HG02943 (cell line): ENCODE measurements around the gene MOB2.

Source experiments
- ATAC-seq: cut with Tn5 transposase; IDR thresholded peaks from one replicate; pipeline ENCODE4 v1.9.1; 2021; ENCODE audit warnings: mild to moderate bottlenecking, low read depth, moderate library complexity; ENCODE audit not compliant: unreplicated experiment

MOB2 gene

GRCh38 chr11:1488575-1489180, 2.1 kb upstream of the MOB2 start:
- no peak for ATAC-seq

GRCh38 chr11:1487851-1488574, 1.4 kb upstream of the MOB2 start:
- ATAC-seq = no peak

GRCh38 chr11:1487091-1487850, 692 bp upstream of the MOB2 start:
- ATAC-seq = no peak

GRCh38 chr11:1485504-1485885, 1.1 kb downstream of the MOB2 start:
- ATAC-seq = no peak

- no peak for ATAC-seq
Observed at GRCh38 chr11:1484695-1485503, 1.7 kb downstream of the MOB2 start.

DNA sequence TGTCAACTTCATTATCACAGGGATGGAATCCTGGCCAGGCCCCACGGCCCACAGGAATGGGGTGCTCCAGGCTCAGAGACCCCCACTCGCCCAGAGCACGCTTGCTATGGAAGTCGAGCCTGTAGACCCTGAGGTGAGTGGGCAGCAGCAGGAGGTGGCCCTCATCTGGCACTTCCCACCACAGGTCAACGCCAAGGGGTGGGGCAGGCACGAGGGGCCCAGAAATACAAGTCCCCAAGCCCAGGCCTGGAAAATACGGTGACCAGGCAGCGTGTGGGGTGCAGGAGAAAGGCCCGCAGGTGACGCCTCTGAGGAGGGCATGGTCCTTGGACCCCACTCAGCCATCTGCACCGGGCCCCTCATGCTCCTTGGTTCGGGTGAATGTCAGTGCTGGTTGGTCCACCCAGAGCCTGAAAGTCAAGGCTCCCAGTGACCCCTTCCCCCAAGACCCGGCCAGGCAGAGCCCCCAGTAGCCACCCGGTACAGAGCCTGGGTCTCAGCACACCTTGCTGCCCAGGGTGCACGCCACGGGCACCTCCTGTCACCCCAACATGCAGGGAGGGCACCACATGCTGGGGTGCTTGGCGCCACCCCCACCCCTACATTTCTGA, 2.4 kb downstream of the MOB2 start:
- no peak for ATAC-seq

- ATAC-seq = no peak
Observed at GRCh38 chr11:1483445-1483961, 3.1 kb downstream of the MOB2 start.

DNA sequence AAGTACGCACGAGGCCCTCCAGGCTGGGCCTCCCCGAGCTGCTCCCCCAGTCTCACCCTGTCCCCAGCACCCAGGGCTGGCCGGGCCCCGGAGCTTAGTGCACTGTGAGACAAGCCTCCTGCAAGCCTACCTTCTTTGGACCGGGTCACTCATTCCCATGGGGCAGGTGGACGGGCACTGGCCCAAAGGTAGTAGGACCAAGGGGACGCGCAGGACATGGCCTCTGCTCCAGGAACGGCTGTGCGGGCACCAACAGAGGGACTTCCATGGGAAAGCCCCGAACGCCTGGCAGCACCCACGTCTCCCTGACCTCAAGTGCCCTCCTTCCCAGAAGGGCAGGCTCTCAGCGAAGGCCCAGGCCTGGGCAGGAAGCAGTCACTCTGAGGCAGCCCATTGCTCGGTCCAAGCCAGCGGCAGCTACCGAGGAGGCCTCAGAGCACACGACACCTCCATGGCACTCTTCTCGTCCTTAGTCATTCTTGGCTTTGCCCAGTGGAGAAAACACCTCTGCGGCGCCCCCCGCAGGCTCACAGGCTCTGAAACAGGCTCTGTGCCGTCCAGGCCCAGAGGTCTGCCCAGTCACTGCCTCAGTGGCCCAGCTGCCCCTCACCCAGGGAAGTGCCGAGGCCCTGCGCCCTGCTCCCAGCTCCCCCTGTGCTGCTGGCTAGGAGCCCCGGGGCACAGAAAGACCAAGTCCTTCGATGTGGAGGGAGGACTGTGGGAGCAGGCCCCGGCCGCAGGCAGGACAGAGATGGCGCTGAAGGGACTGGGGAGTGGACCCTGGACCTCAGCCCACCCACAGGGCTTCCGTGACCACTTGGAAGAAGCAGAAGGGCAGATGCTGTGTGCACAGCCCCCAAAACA, 3.8 kb downstream of the MOB2 start:
- ATAC-seq = no peak

DNA sequence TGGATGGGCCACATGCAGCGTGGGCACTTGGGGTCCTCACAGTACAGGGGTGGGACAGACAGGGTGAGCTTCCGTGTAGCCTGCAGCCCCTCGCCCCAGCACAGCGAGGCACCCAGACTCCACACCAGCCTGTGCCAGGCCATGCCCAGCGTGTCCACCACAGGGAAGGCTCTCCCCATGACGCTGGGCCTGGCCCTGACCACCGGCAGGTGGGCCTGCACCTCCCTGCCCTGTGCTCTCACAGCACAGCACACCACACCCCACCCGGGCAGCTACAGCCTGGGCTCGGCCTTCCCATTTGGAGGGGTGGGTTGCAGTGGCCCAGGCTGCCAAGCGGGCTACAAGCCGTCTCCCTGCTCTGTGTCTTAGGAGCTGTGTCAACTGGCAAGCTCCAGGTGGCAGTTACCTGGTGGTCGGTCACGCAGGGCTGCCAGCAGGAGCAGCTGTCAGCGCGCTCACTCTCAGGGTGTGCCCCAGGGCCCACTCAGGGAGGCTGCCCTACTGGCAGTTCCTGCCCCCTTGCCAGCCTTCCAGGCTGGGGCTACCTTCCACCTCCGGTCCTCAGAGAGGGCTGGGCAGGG, 4.6 kb downstream of the MOB2 start:
- no peak for ATAC-seq

DNA sequence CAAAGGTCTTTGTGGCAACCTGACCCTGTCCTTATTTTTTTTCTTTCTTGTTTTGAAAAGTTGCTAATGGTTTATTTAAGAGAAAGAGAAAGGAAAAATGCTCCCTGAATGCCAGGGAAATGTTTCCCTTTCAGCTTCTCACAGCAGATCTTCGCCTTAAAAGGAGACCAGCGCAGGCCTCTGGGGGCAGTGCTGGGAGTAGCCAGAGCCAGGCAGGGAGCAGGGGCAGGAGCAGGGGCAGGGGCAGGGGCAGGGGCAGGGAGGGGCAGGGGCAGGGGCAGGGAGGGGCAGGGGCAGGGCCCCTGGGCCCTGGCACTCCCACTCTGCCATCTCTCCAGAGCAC, 5.1 kb downstream of the MOB2 start:
- ATAC-seq = no peak

DNA sequence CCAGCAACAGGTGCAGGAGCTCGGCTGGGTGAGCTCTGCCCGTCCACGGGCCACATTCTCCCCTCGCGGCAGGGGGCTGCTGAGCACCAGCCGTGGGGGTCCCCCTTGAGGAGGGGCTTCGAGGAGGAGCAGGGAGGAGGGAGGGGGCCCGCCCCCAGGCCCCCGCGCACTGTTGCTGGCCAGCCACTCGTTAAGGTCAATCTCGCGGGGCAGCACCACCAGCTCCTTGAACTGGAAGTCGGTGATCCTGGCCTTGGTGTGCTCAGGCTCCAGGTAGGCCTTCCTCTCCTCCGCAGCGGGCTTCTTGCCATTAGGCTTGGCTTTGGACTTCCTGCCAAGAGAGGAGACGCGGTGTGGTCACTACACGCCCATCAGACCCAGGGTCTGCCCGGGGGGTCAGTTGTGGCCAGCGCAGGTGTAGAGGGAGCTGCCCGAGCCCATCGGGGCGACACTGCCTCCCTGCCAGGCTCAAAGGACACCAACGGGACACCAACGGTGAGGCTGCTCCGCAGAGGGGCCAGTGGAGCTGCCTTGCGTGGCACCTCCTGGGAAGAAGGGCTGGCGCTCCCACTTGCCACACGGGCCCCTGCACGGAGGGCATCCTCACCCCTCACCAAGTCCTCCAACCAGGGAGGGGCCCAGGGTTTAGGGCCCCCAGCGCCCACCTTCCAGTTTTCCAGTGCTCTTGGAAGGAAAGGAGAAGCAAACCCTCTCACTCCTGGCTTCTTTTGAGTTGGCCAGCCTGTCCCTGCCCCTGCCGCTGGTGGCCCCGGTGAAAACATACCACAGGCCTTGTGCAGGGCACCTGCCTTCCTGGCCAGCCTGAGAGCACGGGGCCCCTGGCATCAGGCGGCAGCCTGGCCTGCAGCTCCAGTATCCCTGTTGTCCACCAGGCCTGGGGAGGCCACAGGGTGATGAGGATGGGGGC, 5.8 kb downstream of the MOB2 start:
- ATAC-seq = no peak

DNA sequence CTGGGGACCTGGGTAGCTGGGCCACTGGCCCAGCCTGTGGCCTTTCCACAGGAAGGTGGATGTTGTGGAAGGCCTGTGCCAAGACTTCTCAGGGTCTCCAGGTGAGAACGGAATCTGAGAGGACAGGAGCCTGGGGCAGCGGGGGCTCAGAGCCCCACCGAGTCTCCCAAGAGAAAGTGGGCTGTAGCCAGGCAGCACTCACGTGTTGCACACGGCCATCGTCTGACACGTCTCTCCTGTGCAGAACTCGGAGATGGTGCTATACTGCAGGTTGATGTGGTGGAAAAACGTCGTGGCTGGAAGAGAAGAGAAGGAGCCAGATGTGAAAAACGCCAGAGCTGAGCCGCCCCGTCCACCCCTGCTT, 6.4 kb downstream of the MOB2 start:
- ATAC-seq = no peak

GRCh38 chr11:1479678-1480118, 6.9 kb downstream of the MOB2 start:
- no peak for ATAC-seq

- no peak for ATAC-seq
Observed at GRCh38 chr11:1479006-1479677, 7.4 kb downstream of the MOB2 start.

- ATAC-seq = no peak
Observed at GRCh38 chr11:1478544-1478943, 8.0 kb downstream of the MOB2 start.

DNA sequence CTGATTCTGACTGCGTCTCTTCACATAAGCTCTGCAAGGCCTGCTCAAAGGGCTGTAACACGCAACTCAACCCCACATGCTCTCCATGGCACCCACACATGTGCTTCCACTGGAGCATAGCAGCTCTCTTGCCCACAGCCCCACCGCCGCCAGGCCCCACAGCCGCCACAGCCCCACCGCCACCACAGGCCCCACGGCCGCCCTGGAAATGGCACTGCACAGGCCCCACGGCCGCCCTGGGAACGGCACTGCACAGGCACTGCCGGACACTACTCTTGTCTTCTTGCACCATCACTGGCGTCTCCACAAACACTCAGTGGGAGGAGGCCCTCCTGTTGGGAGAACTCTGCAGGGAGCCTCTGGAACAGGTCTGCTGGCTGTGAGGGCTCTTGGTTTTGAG, 8.6 kb downstream of the MOB2 start:
- no peak for ATAC-seq

DNA sequence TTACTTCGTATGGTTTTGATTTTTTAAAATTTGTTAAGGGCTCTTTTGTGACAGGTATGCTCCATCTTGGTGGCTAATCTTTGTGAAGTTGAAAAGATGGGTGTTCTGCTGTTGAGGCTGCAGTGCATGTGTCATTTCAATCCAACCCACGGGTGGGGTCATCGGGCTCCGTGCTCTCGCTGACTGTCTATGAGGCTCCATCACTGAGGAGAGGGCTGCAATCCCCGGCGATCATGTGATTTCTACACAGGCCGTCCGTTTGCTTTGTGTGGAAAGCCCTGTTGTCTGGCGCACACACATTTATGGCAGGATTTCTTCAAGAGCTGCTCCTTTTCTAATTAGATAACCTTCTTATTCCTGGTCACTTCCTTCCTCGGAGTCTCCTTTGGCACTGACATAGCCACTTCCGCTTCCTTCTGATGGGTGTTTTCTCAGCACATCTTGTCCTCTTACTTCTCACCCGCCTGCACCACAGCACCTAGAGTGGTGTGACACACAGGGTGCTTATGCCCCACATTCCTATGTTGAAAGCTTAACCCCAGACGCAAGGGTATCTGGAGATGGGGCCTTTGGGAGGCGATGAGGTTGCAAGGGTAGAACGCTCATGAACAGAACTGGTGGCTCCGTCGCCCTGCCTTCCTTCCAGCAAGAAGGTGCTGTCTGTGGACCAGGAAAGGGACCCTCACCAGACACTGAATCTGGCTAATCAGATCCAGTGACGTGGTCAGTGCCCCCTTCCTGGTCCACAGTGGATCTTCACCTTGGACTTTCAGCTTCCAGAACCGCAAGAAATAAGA, 9.4 kb downstream of the MOB2 start:
- ATAC-seq = no peak
